Mononuclear cell (primary cell): ENCODE results near the gene BORCS8. TPM values are rescaled to one million over a fixed set of nuclear protein-coding genes. Genes with fewer than 3 reads are reported as not detected.
"Not testable (repeated sequence)": the region's sequence is repeated elsewhere in the genome, so short reads cannot be mapped to it uniquely, and the experiment has no call there.

Experiments
- H3K27me3 ChIP-seq: 2 replicates; pipeline ENCODE4 v1.6.0; 2011; ENCODE audit warnings: low read length, control low read depth; ENCODE audit not compliant: insufficient read depth
- H3K4me1 ChIP-seq: 2 replicates; pipeline ENCODE4 v1.5.1; 2011; ENCODE audit warnings: mild to moderate bottlenecking, low read length, control low read depth; ENCODE audit not compliant: insufficient read depth
- H3K4me3 ChIP-seq: 2 replicates; pipeline ENCODE4 v1.5.1; 2011; ENCODE audit warnings: mild to moderate bottlenecking, low read length, moderate library complexity
- H3K9me3 ChIP-seq: 2 replicates; pipeline ENCODE4 v1.5.1; 2011; ENCODE audit warnings: low read depth, mild to moderate bottlenecking, control low read depth, low read length
- total RNA-seq: library from RNA; depleted of rRNA; stranded (reverse); fragments of >200 nt; gene quantifications from one replicate; pipeline ENCODE4 v1.2.3, GENCODE V29; 2012

Gene BORCS8
- total RNA-seq, 1 donor, result 4.6 TPM

- no peaks in the 10 kb centered on the region for H3K9me3 ChIP-seq
- H3K4me1 ChIP-seq, result peaks cover 11% of the 10 kb centered on the region
- H3K4me3 ChIP-seq, result no peak overlapping the region
- H3K27me3 ChIP-seq, result peaks cover 8% of the 10 kb centered on the region
Measured at GRCh38 chr19:19223636-19224035, 31.7 kb upstream of the BORCS8 start.

- Histone ChIP-seq H3K27me3 (peaks cover 8% of the 10 kb centered on the region), H3K9me3 (no peaks in the 10 kb centered on the region), H3K4me1 (peaks cover 11% of the 10 kb centered on the region), H3K4me3 (no peak overlapping the region)
Measured at GRCh38 chr19:19223060-19223459, 31.1 kb upstream of the BORCS8 start.

GRCh38 chr19:19221000-19221399, 29.0 kb upstream of the BORCS8 start:
- H3K4me3 ChIP-seq, H3K9me3 ChIP-seq, H3K27me3 ChIP-seq: not testable (repeated sequence)
- H3K4me1 ChIP-seq, result peaks cover 11% of the 10 kb centered on the region

- Histone ChIP-seq H3K27me3 (peaks cover 15% of the 10 kb centered on the region), H3K9me3 (no peaks in the 10 kb centered on the region), H3K4me3 (no peak overlapping the region), H3K4me1 (no peaks in the 10 kb centered on the region)
Measured at GRCh38 chr19:19218911-19219310, 27.0 kb upstream of the BORCS8 start.

- Histone ChIP-seq H3K9me3 (no peaks in the 10 kb centered on the region), H3K27me3 (peaks cover 28% of the 10 kb centered on the region), H3K4me1 (no peaks in the 10 kb centered on the region), H3K4me3 (no peak overlapping the region)
Measured at GRCh38 chr19:19217099-19217498, 25.1 kb upstream of the BORCS8 start.

- Histone ChIP-seq H3K4me3 (no peak overlapping the region), H3K4me1 (no peaks in the 10 kb centered on the region), H3K9me3 (no peaks in the 10 kb centered on the region), H3K27me3 (peaks cover 38% of the 10 kb centered on the region)
Measured at GRCh38 chr19:19215792-19216191, 23.8 kb upstream of the BORCS8 start.

GRCh38 chr19:19214892-19215291, 22.9 kb upstream of the BORCS8 start:
- H3K9me3 ChIP-seq, result no peaks in the 10 kb centered on the region
- peaks cover 38% of the 10 kb centered on the region for H3K27me3 ChIP-seq
- H3K4me3 ChIP-seq, result no peak overlapping the region

GRCh38 chr19:19214159-19214490, 22.2 kb upstream of the BORCS8 start:
- H3K4me1 ChIP-seq, result no peaks in the 10 kb centered on the region
- peaks cover 38% of the 10 kb centered on the region for H3K27me3 ChIP-seq
- H3K9me3 ChIP-seq, result no peaks in the 10 kb centered on the region
- no peak overlapping the region for H3K4me3 ChIP-seq

More at GRCh38 chr19:19214892-19215291, 22.9 kb upstream of the BORCS8 start:
- no peaks in the 10 kb centered on the region for H3K4me1 ChIP-seq

- Histone ChIP-seq H3K27me3 (peaks cover 38% of the 10 kb centered on the region), H3K4me1 (no peaks in the 10 kb centered on the region), H3K4me3 (no peak overlapping the region), H3K9me3 (no peaks in the 10 kb centered on the region)
Measured at GRCh38 chr19:19213426-19214158, 21.6 kb upstream of the BORCS8 start.

GRCh38 chr19:19212916-19213315, 21.0 kb upstream of the BORCS8 start:
- no peak overlapping the region for H3K4me3 ChIP-seq
- H3K4me1 ChIP-seq, result no peaks in the 10 kb centered on the region
- no peaks in the 10 kb centered on the region for H3K9me3 ChIP-seq
- H3K27me3 ChIP-seq, result peaks cover 38% of the 10 kb centered on the region

- Histone ChIP-seq H3K27me3 (peaks cover 38% of the 10 kb centered on the region), H3K9me3 (no peaks in the 10 kb centered on the region), H3K4me1 (peaks cover 9% of the 10 kb centered on the region), H3K4me3 (no peak within 1 kb of the TSS)
Measured at GRCh38 chr19:19211499-19212420, 19.8 kb upstream of the BORCS8 start, which contains the start of gene NCAN. NCAN (plus strand) TSS chr19:19211958; CDS start chr19:19216954, 4,996 bp downstream.

GRCh38 chr19:19209372-19209771, 17.4 kb upstream of the BORCS8 start:
- peaks cover 26% of the 10 kb centered on the region for H3K27me3 ChIP-seq
- H3K4me1 ChIP-seq, result peaks cover 9% of the 10 kb centered on the region
- no peak overlapping the region for H3K4me3 ChIP-seq
- H3K9me3 ChIP-seq, result no peaks in the 10 kb centered on the region

- peaks cover 16% of the 10 kb centered on the region for H3K27me3 ChIP-seq
- H3K4me3 ChIP-seq, result no peak overlapping the region
- H3K4me1 ChIP-seq, result peaks cover 14% of the 10 kb centered on the region
- no peaks in the 10 kb centered on the region for H3K9me3 ChIP-seq
Measured at GRCh38 chr19:19207637-19208572, 16.0 kb upstream of the BORCS8 start.

- Histone ChIP-seq H3K4me3 (no peak overlapping the region), H3K27me3 (peaks cover 9% of the 10 kb centered on the region), H3K4me1 (peaks cover 24% of the 10 kb centered on the region), H3K9me3 (no peaks in the 10 kb centered on the region)
Measured at GRCh38 chr19:19206938-19207337, 15.0 kb upstream of the BORCS8 start.
